Body of pancreas (tissue), 4 donors: ENCODE measurements around the gene PROM2.

ENCODE experiments used
- CTCF ChIP-seq, 7 experiments: fragments of 450-650 bp in 4 of 7; fragments of 200-600 bp in 3 of 7; sonication (generic) in 3 of 7; IDR thresholded peaks; one replicate each; pipeline ENCODE4 v1.5.1; 2016 to 2019; ENCODE audit warnings: antibody characterized with exemption in 7 of 7
- POLR2A ChIP-seq, 3 donors: fragments of 450-650 bp; IDR thresholded peaks; one replicate each; pipeline ENCODE4 v1.6.1; 2016; ENCODE audit warnings: antibody characterized with exemption in 3 of 3, mild to moderate bottlenecking in 2 of 3

GRCh38 chr2:95265182-95265581 is 9.1 kb upstream of the PROM2 start:
- no peak for TF ChIP-seq CTCF (IDR thresholded peaks at IDR 0.05)
- no peak for TF ChIP-seq POLR2A (IDR thresholded peaks at IDR 0.05)
